Endothelial cell of umbilical vein (primary cell): ENCODE measurements around the gene COL9A1. TPM values are rescaled to one million over a fixed set of nuclear protein-coding genes. Genes with fewer than 3 reads are reported as not detected.

Experiments
- BruUV-seq: library from RNA; stranded (reverse); fragments of 400-500 nt; replicated peaks from 2 replicates; lab custom pipeline; 2021; lab: Mats Ljungman, UMichigan
- CTCF ChIA-PET: fragments of 300-600, 350-600 bp; sonication (Branson Sonifier 250); formaldehyde crosslinking; loops from one replicate; lab custom pipeline; 2021; ENCODE audit warnings: antibody characterized with exemption, inconsistent platforms; lab: Charles Lee
- POLR2A ChIA-PET: fragments of 300-600, 350-600 bp; sonication (Branson Sonifier 250); formaldehyde crosslinking; loops from one replicate; lab custom pipeline; 2021; ENCODE audit warnings: antibody characterized with exemption, inconsistent platforms; lab: Charles Lee
- DNase-seq: peaks from one replicate; pipeline ENCODE4 v3.0.0-alpha.2; 2011; ENCODE audit warnings: low read depth, low spot score
- FAIRE-seq: peaks from 2 replicates; lab custom pipeline; 2011; peaks lifted over from hg19 to GRCh38; lab: Jason Lieb, UNC
- H2AFZ ChIP-seq: 2 replicates; pipeline ENCODE4 v1.6.0; 2012; ENCODE audit warnings: low read depth, low read length, control low read depth, inconsistent platforms
- H3K27ac ChIP-seq: 2 replicates; pipeline ENCODE4 v1.5.1; 2011; ENCODE audit warnings: low read depth, mild to moderate bottlenecking, control low read depth, low read length, moderate library complexity; ENCODE audit not compliant: insufficient read depth
- H3K27me3 ChIP-seq, 2 experiments: 2 replicates each; pipeline versions ENCODE4 v1.6.0 to v1.6.1; 2011; ENCODE audit warnings: low read length in 2 of 2, mixed read lengths in 1 of 2; ENCODE audit not compliant: control insufficient read depth in 2 of 2, insufficient read depth in 2 of 2
- H3K36me3 ChIP-seq, 2 experiments: 2 replicates in 1 of 2; 3 replicates in 1 of 2; pipeline ENCODE4 v1.5.1; 2011; ENCODE audit warnings: low read length in 2 of 2, mild to moderate bottlenecking in 1 of 2, moderate library complexity in 1 of 2; ENCODE audit not compliant: control insufficient read depth in 2 of 2, insufficient read depth in 2 of 2; ENCODE audit errors: extremely low read depth in 1 of 2
- H3K4me1 ChIP-seq: 3 replicates; pipeline ENCODE4 v1.5.1; 2011; ENCODE audit warnings: mild to moderate bottlenecking, low read length; ENCODE audit not compliant: control insufficient read depth, insufficient read depth; ENCODE audit errors: extremely low read depth
- H3K4me2 ChIP-seq: 2 replicates; pipeline ENCODE4 v1.6.1; 2011; ENCODE audit warnings: low read length, control low read depth, mixed read lengths; ENCODE audit not compliant: insufficient read depth
- H3K4me3 ChIP-seq, 3 experiments: fragments of 200-600 bp in 1 of 3; sonication (generic), shearing (Covaris generic) in 1 of 3; replicated peaks in 1 of 3; 2 replicates each; pipeline ENCODE4 v1.5.1; 2011 to 2016; ENCODE audit warnings: control low read depth in 3 of 3, low read length in 3 of 3, mild to moderate bottlenecking in 2 of 3, inconsistent platforms in 1 of 3, low read depth in 1 of 3, moderate library complexity in 1 of 3; ENCODE audit not compliant: insufficient read depth in 1 of 3
- H3K79me2 ChIP-seq: 2 replicates; pipeline ENCODE4 v1.6.0; 2012; ENCODE audit warnings: low read length, inconsistent platforms; ENCODE audit not compliant: control insufficient read depth, insufficient read depth
- H3K9ac ChIP-seq: replicated peaks from 2 replicates; pipeline ENCODE3; 2011; ENCODE audit warnings: low read length, control low read depth; ENCODE audit not compliant: insufficient read depth; ENCODE audit errors: extremely low read depth
- H3K9me1 ChIP-seq: replicated peaks from 3 replicates; pipeline ENCODE4 v1.6.0; 2011; ENCODE audit warnings: mild to moderate bottlenecking, low read length; ENCODE audit not compliant: control insufficient read depth, insufficient read depth; ENCODE audit errors: extremely low read depth
- H3K9me3 ChIP-seq: replicated peaks from 2 replicates; pipeline ENCODE4 v1.5.1; 2012; ENCODE audit warnings: low read length, inconsistent platforms; ENCODE audit not compliant: control insufficient read depth, insufficient read depth
- H4K20me1 ChIP-seq: replicated peaks from 2 replicates; pipeline ENCODE3; 2011; ENCODE audit warnings: mild to moderate bottlenecking, low read length; ENCODE audit not compliant: control insufficient read depth, insufficient read depth; ENCODE audit errors: extremely low read depth
- EZH2 ChIP-seq: IDR thresholded peaks from 2 replicates; pipeline ENCODE4 v1.6.1; 2012; ENCODE audit warnings: borderline replicate concordance, low read depth, mild to moderate bottlenecking, moderate library complexity, low read length, inconsistent platforms; ENCODE audit not compliant: severe bottlenecking
- FOS ChIP-seq: IDR thresholded peaks from 2 replicates; pipeline ENCODE4 v1.6.1; 2011; ENCODE audit warnings: mild to moderate bottlenecking, low read length, moderate library complexity, borderline replicate concordance; ENCODE audit not compliant: insufficient read depth
- GATA2 ChIP-seq: IDR thresholded peaks from 2 replicates; pipeline ENCODE4 v1.7.0; 2011; ENCODE audit warnings: low read depth, mild to moderate bottlenecking, moderate library complexity, mixed read lengths, low read length; ENCODE audit not compliant: insufficient read length, insufficient read depth
- MAX ChIP-seq: IDR thresholded peaks from 2 replicates; pipeline ENCODE4 v1.6.1; 2011; ENCODE audit not compliant: insufficient read depth, insufficient read length
- POLR2A ChIP-seq: IDR thresholded peaks from 2 replicates; pipeline ENCODE4 v1.6.1; 2012; ENCODE audit warnings: low read depth, mild to moderate bottlenecking, control low read depth, low read length
- POLR2AphosphoS5 ChIP-seq: IDR thresholded peaks from 2 replicates; pipeline ENCODE4 v1.6.1; 2012; ENCODE audit warnings: low read depth, mild to moderate bottlenecking, control low read depth, low read length, moderate library complexity; ENCODE audit not compliant: insufficient read depth
- dilution Hi-C: fragments of 300-500 bp; cut with MboI; formaldehyde crosslinking; loops from one replicate; pipeline ENCODE4 v1.15.0; 2019; ENCODE audit warnings: low sequenced_read_pairs; ENCODE audit not compliant: extremely low pct_ligation_motif_present
- intact Hi-C: fragments of 100-400 bp; cut with micrococcal nuclease; formaldehyde crosslinking; loops from one replicate; pipeline ENCODE4 v1.10.0; 2022
- polyA plus RNA-seq, 4 experiments: library from polyadenylated mRNA; depleted of rRNA in 3 of 4; stranded (reverse) in 3 of 4; unstranded in 1 of 4; fragments of >200 nt; gene quantifications; 2 replicates each; pipeline versions ENCODE4 v1.2.1 to v1.2.3, GENCODE V29; 2011 to 2012; ENCODE audit warnings: missing spikeins in 1 of 4
- total RNA-seq: library from RNA; stranded (reverse); gene quantifications from 2 replicates; pipeline ENCODE4 v1.2.3, GENCODE V29; 2021
- TF ChIP-seq, protein P1 (sequence below), 2 donors: IDR thresholded peaks; 1 replicate in 1 of 2; 2 replicates in 1 of 2; pipeline ENCODE4 v1.5.1; 2011; ENCODE audit warnings: low read length in 2 of 2, mild to moderate bottlenecking in 2 of 2, moderate library complexity in 2 of 2, control low read depth in 1 of 2, inconsistent platforms in 1 of 2, low read depth in 1 of 2; ENCODE audit not compliant: insufficient read depth in 1 of 2; ENCODE audit errors: extremely low read depth in 1 of 2

The COL9A1 gene
- total and polyA plus RNA-seq, 2 donors (not counting 3 experiments of a cell fraction or from before 2014, with no cell fraction given): not detected

DNA sequence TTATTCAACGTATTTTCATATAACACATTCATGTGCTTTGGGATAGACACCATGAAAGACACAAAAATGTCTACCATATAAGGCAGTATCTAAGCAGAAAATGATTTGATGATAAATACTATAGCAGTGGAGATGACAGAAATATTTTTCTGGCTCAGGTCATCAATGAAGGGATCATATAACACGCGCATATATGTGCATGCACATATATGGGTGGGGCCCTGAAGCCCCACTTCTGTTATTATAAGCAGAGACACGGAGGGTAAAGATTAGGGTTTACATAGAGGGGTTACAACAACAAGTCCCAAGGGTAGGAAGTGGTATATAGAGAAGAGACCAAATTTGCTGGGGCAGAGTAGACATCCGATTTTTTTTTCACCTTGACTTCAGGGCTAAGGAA, 16.0 kb downstream of the COL9A1 start:
- DNase-seq (no peak), FAIRE-seq (no peak)
- Histone ChIP-seq H3K9me3 (no peaks in the 10 kb centered on the region), H3K79me2 (no peaks in the 10 kb centered on the region), H3K4me2 (no peak overlapping the region), H3K27me3 (peaks cover 15 to 17% of the 10 kb centered on the region in 2 experiments), H3K4me1 (no peaks in the 10 kb centered on the region), H4K20me1 (no peaks in the 10 kb centered on the region), H3K9me1 (no peaks in the 10 kb centered on the region), H2AFZ (no peak overlapping the region), H3K27ac (no peak overlapping the region), H3K4me3 (no peak overlapping the region), H3K9ac (no peak overlapping the region), H3K36me3 (no peaks in the 10 kb centered on the region)
- no TSS peak for BruUV-seq
- intact Hi-C loops: no loop called here
- ChIA-PET CTCF (interaction anchor here (0.8 to 1.5 kb wide), 2 partner anchors 22 to 66 kb away, joined by 3 read pairs; no protein-coding TSS in a partner anchor), POLR2A (no interaction called here)
- dilution Hi-C loops: no loop called here
- TF ChIP-seq, protein P1, sequence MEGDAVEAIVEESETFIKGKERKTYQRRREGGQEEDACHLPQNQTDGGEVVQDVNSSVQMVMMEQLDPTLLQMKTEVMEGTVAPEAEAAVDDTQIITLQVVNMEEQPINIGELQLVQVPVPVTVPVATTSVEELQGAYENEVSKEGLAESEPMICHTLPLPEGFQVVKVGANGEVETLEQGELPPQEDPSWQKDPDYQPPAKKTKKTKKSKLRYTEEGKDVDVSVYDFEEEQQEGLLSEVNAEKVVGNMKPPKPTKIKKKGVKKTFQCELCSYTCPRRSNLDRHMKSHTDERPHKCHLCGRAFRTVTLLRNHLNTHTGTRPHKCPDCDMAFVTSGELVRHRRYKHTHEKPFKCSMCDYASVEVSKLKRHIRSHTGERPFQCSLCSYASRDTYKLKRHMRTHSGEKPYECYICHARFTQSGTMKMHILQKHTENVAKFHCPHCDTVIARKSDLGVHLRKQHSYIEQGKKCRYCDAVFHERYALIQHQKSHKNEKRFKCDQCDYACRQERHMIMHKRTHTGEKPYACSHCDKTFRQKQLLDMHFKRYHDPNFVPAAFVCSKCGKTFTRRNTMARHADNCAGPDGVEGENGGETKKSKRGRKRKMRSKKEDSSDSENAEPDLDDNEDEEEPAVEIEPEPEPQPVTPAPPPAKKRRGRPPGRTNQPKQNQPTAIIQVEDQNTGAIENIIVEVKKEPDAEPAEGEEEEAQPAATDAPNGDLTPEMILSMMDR (IDR thresholded peaks at IDR 0.05; ENCODE audit: extremely low read depth in 1 of 2, insufficient read depth in 1 of 2, low read depth in 1 of 2, low read length in 2 of 2): no peak
- TF ChIP-seq POLR2AphosphoS5: no peak
- no peak for TF ChIP-seq FOS
- TF ChIP-seq EZH2: no peak
- no peak for TF ChIP-seq GATA2
- TF ChIP-seq MAX: no peak
- TF ChIP-seq POLR2A: no peak
